ENCODE measurements around the gene CDH22.

CDH22 gene

DNA sequence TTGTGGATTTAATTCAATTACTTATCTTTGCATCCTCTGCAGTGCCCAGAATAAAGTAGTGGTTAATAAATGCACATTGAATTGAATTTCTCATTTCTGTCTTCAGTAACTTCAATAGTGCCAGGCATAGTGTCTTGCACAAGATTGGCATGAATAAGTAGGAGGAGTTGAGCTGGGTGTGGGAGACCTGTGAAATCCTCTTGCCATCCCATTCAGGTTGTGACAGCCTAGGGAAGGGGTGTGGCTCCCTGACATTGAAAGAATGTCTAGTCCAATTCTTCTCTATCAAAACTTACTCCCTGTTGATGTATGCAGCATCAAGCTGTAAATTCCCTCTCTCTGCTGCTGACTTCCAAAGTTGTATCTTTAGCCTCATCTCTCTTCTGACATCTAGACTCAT, 73.2 kb downstream of the CDH22 start:
- no peak for DNase-seq

DNA sequence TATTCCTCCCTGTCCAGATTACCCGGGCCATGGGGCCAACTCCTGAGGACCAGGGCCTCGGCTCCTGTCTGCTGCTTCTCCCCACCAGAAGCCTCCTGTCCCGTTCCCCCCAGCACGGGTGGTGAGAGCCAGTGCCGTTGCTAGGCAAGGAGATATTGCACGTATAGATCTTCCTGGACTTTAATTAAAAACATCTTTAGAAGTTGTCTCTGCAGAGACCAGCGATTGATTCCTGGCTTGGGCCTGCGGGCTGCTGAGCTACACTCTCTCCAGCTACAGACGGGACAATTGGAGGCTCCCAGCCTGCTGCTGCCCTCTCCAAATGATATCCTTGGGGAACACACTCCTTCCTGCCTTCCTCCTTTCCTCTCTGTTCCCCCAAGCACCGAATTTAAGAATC, 74.6 kb downstream of the CDH22 start:
- DNase-seq, result no peak

GRCh38 chr20:46232539-46232938, 75.8 kb downstream of the CDH22 start:
- no peak for DNase-seq

DNA sequence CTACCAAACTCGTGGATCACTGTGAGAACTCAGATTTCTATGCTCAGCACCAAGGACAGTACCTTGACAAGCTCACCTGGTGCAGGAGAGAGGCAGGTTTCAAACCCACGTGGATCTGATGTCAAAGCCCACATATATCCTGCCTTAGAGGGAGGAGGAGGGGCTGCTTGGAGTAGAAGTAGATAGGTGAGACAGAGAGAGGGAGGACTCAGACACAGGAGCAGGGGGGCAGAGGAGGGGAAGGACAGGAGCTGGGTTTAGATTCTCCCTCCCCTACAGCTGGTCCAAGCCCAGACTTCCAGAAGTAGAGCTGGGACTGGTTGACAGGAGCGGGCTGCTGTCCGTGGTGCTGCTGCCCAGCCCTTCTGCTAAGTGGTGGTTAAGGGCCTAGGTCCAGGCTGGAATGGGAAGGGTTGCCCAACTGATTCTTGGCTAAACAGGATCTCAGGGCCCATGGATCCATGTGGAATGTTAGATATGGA, 77.5 kb downstream of the CDH22 start:
- DNase-seq, result no peak

DNA sequence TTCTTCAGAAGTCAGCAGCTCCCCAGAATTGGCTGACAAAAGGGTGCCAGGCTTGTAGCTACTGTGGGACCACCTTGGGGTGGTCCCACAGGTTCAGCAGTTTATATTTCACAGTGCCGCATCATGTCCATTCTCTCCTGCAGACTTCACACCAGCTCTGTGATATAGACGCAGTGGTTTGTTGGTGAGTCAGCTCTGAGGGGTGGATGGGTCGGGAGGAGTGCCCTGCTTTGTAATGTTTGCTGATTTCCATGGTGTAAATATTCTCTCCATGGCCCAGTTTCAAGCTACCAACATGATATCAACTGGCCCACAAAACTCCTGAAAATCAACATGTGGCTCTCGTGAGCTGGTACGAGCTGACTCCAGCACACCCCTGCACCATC, 78.2 kb downstream of the CDH22 start:
- no peak for DNase-seq

GRCh38 chr20:46229478-46230105, 78.7 kb downstream of the CDH22 start:
- no peak for DNase-seq

DNA sequence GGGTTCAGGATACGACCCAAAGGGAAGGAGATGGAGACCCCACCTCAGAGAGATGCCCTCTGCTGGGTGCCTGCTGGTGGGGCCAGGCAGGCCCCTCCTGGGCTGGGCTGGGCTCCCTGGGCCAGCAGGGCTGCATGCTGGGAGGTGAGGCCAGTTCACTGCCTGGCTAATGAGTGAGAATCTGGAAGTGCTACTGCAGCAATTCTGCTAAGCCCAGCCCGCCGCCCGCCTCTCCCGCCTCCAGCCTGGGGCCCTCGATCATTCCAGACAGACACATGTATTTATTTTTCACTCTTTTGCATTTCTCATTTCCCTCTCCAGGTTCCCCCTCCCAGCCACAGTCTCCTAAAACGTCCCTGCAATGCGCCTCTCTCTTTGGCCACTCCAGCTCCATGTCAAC, 79.6 kb downstream of the CDH22 start:
- DNase-seq, result no peak

DNA sequence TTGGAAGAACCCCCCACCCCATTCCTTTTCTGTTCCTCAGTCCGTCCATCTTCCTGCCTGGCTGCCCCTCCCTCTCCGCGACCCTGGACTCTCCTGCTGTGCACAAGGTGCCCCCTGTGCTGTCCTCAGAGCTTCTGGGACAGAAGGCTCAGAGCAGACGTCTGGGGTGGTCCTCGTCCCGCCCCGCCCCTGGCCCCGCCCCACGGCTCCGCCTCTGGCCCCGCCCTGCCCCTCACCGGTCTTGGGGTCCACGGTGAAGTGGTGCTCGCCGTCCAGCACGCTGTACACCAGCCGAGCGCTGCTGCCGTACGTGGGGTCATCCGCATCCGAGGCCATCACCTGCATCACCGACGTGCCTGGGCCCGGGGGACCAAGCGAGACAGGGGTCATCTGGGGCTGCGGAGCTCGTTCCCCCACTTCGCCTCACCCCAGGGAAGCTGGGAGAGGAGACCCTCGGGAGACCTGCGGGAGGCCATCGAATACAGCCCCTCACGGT, 81.0 kb downstream of the CDH22 start:
- no peak for DNase-seq

GRCh38 chr20:46226602-46227001, 81.7 kb downstream of the CDH22 start:
- no peak for DNase-seq

DNA sequence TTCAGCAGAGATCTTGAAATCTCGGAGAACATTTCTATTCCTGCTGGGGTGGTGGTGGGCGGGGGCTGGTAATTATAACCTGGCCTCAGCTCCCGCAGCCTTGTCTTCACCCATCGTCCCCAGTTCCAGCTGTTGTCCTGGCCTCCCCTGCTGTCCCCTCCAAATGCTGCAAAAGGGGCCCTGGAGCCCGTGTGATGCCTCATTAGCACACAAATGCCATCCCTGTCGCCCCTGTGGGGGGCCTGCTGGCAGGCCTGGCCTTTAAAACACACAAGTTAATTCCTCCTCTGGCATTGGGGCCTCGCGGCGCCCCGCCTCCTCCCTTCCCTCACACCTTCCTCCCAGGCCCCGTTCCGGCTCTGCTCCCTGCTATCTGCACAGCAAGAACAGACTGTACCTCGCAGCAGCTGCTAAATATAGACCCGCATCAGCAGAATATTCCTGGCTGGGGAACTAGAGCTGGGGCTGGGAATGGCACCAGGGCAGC, 85.7 kb downstream of the CDH22 start:
- DNase-seq, result no peak

- DNase-seq, result no peak
Observed at GRCh38 chr20:46221256-46221833, 87.0 kb downstream of the CDH22 start.

DNA sequence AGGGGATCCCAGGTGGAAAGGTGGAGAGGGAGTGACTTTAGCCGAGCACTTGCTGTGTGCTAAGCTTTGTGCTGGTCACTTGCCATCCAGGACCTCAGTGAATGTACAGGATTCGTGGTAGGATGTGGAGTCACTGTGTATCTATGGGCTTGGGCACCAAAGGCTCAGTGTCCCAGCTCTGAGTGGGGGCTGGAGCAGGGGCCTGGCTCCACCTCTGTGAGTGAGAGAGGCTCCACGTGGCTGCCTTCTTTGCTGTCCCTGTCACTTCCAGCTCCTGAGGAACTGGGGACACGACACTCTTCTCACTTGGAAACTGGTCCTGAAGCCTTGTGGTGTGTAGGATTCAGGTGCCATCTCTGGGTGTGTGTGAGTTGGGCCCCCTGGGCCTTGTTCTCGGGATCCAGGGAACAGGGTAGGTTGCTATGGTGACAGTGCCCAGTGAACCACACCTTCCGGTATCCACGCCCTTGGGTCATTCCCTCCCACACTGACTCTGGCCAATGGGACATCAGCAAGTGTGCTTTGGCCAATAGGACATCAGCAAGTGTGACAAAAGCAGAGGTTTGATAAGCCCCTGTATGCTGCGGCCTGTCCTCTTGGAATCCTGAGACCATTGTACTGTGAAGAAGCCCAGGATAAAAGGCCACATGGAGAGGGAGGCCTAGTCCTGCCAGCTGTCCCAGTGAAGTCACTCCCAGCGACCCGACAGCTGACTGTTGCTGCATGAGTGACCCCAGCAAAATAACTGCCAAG, 87.7 kb downstream of the CDH22 start:
- no peak for DNase-seq

GRCh38 chr20:46219920-46220319, 88.4 kb downstream of the CDH22 start:
- no peak for DNase-seq

DNA sequence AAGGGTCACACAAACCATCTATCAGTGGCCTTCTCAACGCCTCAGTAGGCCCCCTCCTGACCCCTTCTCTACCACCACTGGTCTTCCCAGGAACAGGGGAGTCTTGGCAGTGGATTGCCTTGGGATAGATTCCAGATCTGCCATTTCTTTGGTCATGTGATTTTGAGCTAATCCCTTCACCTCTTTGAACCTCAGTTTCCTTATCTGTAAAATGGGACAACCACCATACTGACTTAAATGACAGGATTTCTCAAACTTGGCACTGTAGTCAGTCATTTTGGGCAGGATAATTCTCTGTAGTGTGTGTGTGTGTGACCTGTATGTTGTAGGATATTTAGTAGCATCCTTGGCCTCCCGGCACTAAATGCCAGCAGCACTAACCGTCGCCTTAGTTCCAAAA, 89.1 kb downstream of the CDH22 start:
- no peak for DNase-seq

DNA sequence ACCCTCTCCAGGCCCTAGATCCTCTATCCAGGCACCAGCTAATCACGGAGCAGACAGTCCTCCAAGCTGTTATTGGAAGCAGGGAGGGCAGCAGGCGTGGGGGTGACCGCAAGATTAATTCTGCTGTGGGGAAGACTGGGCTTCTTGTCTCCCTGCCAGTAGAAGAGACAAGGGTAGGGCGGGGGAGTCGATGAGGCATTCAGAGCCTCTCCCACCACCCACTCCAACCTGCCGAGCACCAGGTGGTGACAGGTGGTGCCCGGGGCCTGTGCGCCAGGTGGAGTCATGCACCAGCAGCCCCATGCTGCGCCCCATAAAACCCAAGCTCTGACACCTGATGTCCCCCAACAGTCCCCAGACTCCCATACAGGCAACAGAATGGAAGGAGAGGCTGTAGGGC, 89.6 kb downstream of the CDH22 start:
- DNase-seq, result no peak

DNA sequence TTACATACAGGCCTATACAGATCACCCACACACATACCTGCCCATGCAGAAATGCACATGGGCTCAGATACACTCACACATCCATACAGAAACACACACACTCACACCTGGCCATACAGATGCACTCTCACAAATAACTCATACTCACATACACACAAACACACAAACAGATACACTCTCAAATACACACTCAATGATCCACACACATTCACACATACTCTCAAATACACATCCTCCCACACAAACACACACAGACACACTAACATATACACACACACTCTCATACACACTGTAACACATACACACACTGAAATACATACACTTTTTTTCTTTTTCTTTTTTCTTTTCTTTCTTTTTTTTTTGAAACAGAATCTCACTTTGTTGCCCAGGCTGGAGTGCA, 90.7 kb downstream of the CDH22 start:
- no peak for DNase-seq

DNA sequence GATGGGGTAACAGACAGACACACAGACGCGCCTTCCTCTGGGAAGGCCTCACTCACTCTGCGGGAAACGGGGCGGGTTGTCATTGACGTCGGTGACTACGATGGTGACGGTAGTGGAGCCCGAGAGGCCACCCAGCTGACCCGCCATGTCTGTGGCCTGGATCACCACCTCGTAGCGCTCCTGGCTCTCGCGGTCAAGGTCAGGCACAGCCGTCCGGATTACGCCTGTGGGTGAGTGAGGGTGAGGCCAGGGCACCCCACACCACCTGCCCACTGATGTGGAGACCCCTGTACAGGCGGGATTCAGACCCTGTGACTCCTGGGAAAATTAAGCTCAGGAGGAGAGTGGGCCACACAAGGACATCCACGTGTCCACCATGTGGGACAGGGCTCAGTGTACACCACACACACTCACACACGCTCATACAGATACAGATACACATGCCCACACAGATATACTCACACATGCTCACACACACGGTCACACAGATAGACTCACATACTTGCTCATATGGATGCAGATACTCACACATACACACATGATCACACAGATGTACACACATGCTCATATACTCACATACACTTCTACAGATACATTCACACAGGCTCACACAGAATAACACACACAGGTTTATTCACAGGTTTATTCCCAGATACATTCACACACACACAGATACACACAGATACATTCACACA, 91.4 kb downstream of the CDH22 start:
- DNase-seq, result no peak

GRCh38 chr20:46215913-46216707, 92.2 kb downstream of the CDH22 start:
- DNase-seq, result no peak

DNA sequence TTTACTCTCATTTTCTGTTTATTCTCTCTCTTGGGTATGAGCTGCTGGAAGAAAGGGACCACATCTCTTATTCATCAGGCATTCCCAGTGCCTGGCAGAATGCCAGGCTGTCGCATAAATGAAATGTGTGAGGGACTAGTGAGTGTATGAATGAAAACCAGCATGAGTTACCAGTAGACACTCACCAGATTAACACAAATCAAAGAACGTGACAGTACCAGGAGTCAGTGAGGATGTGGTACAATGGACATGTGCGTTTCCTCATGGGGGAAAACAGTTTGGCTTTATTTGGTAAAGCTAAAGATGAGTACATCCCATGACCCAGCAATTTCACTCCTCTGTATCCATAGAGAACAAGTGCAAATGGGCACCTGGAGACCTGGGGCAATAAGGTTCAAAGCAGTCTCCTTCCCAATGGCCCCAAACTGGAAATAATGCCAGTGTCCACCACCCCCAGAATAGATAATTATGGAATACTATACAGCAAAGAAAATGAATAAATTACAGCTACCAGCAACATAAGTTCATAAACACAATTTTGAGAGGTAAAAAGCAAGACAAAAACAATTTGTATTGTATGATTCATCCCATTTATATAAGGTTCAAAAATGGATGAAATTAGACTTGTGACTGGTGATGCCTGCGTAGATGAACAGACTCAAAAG, 93.3 kb downstream of the CDH22 start:
- no peak for DNase-seq

GRCh38 chr20:46213946-46214823, 94.1 kb downstream of the CDH22 start:
- DNase-seq, result no peak

DNA sequence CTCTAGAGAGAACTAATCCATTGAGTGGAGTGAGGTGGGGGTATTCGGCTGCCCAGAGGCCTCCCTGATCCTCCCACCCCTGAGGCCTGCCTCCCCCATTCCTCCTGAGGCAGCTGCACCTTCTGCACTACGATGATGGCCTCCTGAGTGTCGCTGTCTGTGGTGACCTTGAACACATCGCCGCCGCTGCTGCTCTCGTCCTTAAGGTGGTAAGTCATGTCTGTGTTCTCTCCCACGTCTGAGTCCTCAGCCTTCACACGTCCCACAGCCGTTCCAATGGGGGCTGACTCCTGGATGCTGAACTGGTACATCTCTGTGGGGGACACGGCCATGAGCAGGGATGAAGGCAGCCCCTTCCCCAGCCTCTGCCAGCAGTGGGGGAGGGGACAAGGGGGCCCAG, 95.4 kb downstream of the CDH22 start:
- DNase-seq, result no peak

Measured in activated CD4-positive, alpha-beta T cell treated with anti-CD3 and anti-CD28 coated beads for 4 hours (primary cell).